NCI-H128 (cell line): ENCODE data around the gene PDE4C.

Experiments used
- DNase-seq: peaks from one replicate; lab custom pipeline; 2025; ENCODE audit not compliant: unreplicated experiment; lab: John Stamatoyannopoulos, UW

The PDE4C gene

DNA sequence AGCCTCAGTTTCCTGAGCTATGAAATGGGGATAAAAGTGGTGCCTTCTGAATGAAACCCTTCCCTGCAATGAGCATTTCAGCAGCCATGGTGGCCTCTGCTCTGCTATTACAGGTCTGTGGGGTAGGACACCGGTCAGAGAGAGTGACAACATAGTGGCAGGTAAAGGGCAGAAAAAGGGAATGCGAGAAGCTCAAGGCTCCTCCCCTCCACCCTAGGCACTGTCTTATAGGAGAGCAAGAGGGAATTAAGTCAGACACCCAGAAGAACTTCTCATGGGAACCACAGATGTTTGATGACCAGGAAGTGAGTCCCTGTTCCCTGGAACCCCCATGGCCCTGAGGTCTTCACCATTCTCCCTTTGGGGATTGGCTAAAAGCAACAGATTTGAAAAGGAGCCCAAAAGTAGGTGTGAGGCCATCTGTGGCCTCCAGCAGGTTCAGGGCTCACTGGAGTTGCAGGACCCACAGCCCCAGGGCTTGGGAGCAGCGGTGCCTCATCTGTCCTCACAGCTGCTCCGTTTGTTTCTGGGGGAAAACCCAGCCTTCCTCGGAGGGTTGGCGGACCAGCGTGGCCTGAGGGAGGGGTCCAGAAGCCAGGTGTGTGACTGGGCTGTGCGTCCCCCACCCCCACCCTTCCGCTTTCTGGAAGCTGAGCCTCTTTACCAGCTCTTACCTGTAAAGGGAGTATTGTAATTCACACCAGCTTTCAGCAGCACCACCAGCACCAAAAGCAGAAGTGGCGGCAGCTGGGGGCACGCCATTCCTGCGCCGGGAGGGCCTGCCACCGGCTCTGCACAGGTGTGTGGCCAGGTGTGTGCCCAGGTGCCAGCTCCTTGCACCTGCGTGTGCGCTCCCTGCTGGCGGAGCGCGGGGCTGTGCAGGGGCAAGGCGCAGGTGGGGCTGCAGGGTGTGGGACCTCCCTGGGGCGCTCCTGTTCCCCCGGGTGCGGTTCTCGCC is 28.6 kb upstream of the PDE4C start:
- no peak for DNase-seq

- no peak for DNase-seq
Observed at GRCh38 chr19:18253716-18254115, 27.5 kb upstream of the PDE4C start.

- DNase-seq = no peak
Observed at GRCh38 chr19:18253130-18253529, 26.9 kb upstream of the PDE4C start.

DNA sequence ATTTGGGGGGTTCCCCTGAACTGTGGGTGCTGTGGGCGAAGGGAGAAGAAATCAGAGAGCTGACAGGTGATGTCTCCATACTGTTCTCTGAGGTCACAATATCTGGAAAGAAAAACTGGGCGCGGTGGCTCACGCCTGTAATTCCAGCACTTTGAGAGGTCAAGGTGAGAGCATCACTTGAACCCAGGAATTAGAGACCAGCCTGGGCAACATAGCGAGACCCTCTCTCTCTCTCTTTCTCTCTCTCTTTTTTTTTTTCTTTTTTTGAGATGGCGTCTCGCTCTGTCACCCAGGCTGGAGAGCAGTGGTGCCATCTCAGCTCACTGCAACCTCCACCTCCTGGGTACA is 26.1 kb upstream of the PDE4C start:
- DNase-seq = no peak

- peak; percentile 56 for DNase-seq
Observed at GRCh38 chr19:18251587-18252369, 25.5 kb upstream of the PDE4C start.

- DNase-seq = no peak
Observed at GRCh38 chr19:18249834-18250233, 23.6 kb upstream of the PDE4C start.

DNA sequence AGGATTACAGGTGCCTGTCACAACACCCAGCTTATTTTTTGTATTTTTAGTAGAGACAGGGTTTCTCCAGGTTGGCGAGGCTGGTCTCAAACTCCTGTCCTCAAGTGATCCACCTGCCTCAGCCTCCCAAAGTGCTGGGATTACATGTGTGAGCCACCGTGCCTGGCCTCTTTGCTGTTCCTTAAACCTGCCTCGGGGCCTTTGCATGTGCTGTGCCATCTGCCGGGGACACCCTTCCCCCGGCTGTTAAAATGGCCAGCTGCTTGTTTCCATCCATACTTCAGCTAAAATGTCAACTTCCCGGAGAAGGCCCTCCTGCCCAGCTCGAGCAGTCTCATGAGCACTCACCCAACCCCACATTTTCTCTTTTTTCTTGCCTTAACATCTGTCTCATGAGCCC is 19.1 kb upstream of the PDE4C start:
- DNase-seq = no peak

GRCh38 chr19:18239303-18239702 is 13.1 kb upstream of the PDE4C start:
- DNase-seq = no peak

- DNase-seq = no peak
Observed at GRCh38 chr19:18234194-18234593, 8.0 kb upstream of the PDE4C start.

DNA sequence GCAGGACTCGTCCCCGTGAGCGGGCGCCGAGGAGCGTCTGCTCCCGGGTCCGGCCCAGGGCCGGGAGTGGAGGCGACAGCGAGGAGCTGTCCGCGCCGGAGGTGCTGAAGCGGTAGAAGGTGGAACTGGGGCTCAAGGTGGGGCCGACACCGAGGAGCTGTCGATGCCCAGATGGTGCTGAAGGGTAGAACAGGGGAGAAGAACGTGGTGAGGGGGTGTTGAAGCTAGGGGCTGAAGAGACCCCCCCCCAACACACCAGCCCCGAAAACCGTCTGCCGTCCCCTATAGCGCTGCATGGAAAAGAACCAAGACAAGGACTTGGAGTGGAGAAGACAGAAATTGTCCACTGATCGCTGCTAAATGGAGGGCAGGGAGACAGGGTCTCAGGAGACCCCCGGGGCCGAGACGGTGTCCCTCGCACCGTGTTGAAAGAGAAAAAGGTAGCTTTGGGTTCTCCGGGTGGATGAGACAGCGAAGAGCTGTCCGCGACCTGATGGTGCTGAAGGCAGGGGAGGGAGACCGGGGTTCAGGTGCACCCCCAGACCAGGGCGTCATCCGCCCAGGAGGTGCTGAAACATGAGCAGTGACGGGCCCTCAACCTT is 7.1 kb upstream of the PDE4C start:
- no peak for DNase-seq

- DNase-seq = no peak
Observed at GRCh38 chr19:18232540-18233223, 6.4 kb upstream of the PDE4C start.

DNA sequence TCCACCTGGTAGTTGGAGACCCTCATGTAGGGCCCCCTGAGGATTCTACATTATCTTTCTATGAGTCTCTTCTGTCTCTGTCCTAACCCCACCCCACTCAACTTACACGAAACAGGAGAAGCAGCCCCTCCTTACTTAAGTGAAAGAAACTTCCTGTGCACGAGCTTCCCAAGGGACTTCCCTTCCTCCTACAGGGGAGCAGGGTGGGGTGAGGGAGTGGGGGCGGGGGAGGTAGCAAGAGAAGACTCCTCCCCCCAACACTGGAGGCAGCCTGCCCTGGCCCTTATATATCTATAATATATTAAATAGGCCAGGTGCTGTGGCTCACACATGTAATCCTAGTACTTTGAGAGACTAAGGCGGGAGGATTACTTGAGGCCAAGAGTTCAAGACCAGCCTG is 5.5 kb upstream of the PDE4C start:
- DNase-seq = no peak

- no peak for DNase-seq
Observed at GRCh38 chr19:18230941-18231734, 4.9 kb upstream of the PDE4C start.

DNA sequence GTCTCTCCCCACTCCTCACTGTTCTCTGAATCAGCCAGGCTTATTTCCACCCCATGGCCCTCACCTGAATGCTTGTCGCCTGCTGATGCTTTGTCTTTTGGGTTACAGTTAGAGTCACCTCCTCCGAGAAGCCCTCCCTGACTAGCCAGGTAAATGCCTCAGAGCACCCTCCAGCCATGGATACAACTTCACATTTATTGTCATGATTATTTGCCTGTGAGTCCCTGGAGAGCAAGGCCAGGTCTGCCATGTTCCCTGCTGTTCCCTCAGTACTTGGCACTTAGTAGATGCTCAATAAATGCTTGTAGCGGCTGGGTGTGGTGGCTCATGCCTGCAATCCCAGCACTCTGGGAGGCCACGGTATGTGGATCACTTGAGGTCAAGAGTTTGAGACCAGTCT is 3.7 kb upstream of the PDE4C start:
- DNase-seq = no peak

- DNase-seq = no peak
Observed at GRCh38 chr19:18229474-18229873, 3.2 kb upstream of the PDE4C start.

DNA sequence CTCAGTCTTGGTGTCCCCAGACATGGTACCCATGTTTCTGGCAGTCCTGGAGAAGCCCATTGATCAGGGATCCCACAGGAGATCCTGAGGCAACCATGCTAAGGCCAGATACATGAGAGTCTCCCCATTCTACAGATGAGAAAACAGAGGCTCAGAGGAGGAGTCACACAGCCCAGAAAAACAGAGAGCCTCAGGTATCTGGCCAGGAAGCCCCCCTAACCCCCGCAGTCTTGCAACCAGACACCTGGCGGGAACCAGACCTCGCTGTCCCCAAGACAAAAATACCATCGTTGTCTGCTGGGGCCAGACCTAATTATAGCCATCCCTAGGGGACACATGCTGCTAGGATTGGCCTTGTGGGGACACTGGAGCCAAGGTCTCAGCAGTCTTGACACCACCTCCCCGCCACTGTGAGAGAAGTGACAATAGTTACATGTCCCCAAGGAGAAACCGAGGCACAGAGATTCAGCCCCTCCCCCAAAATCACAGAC is 1.6 kb upstream of the PDE4C start:
- DNase-seq = no peak

GRCh38 chr19:18226956-18227780 is 930 bp upstream of the PDE4C start:
- DNase-seq = no peak

GRCh38 chr19:18225355-18225701 is 910 bp downstream of the PDE4C start:
- no peak for DNase-seq

GRCh38 chr19:18224525-18225354 is 1.5 kb downstream of the PDE4C start:
- DNase-seq = peak; percentile 90
